Measurements from ENCODE around the gene USP11. TPM values are rescaled to one million over a fixed set of nuclear protein-coding genes. Genes with fewer than 3 reads are reported as not detected.
A peak's percentile ranks its signal among the peaks of the same experiment; 100 is the strongest.
"Not testable (repeated sequence)": the region's sequence is repeated elsewhere in the genome, so short reads cannot be mapped to it uniquely, and the experiment has no call there.

The USP11 gene
- total RNA-seq, 6 experiments from 2014 or later, result 55.2 to 68.7 (median 62.8) TPM

DNA sequence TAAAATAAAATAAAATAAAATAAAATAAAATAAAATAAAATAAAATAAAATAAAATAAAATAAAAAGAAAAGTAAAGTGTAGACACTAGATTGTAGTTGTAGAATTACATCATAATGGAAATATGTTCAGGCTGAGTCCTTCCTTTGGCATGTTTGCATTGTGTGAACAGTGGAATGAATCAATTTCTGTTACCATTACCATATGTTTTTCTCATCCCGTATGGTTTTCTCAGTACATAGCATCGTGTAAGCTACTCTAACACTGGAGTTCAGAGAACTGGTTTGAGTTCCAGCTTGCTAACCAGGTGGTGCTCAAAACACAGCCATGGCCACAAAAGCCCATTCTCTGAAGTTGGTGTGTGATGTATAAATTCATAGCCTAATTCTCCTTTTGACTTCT lies 45.9 kb downstream of the USP11 start:
- no peak overlapping the region for H3K4me3 Mint-ChIP-seq
- TF ChIP-seq, protein P1, sequence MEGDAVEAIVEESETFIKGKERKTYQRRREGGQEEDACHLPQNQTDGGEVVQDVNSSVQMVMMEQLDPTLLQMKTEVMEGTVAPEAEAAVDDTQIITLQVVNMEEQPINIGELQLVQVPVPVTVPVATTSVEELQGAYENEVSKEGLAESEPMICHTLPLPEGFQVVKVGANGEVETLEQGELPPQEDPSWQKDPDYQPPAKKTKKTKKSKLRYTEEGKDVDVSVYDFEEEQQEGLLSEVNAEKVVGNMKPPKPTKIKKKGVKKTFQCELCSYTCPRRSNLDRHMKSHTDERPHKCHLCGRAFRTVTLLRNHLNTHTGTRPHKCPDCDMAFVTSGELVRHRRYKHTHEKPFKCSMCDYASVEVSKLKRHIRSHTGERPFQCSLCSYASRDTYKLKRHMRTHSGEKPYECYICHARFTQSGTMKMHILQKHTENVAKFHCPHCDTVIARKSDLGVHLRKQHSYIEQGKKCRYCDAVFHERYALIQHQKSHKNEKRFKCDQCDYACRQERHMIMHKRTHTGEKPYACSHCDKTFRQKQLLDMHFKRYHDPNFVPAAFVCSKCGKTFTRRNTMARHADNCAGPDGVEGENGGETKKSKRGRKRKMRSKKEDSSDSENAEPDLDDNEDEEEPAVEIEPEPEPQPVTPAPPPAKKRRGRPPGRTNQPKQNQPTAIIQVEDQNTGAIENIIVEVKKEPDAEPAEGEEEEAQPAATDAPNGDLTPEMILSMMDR (IDR thresholded peaks at IDR 0.05), result no peak
- H3K9me3 Mint-ChIP-seq, result no peaks in the 10 kb centered on the region
- no peaks in the 10 kb centered on the region for H3K36me3 Mint-ChIP-seq (ENCODE audit: low read depth)
- H3K27me3 Mint-ChIP-seq (ENCODE audit: insufficient read depth), result no peaks in the 10 kb centered on the region
- peak; percentile 37 for DNase-seq
- H3K27ac Mint-ChIP-seq, result peak overlapping the region; percentile 49
- H3K4me1 Mint-ChIP-seq (ENCODE audit: low read depth), result peaks cover 13% of the 10 kb centered on the region

DNA sequence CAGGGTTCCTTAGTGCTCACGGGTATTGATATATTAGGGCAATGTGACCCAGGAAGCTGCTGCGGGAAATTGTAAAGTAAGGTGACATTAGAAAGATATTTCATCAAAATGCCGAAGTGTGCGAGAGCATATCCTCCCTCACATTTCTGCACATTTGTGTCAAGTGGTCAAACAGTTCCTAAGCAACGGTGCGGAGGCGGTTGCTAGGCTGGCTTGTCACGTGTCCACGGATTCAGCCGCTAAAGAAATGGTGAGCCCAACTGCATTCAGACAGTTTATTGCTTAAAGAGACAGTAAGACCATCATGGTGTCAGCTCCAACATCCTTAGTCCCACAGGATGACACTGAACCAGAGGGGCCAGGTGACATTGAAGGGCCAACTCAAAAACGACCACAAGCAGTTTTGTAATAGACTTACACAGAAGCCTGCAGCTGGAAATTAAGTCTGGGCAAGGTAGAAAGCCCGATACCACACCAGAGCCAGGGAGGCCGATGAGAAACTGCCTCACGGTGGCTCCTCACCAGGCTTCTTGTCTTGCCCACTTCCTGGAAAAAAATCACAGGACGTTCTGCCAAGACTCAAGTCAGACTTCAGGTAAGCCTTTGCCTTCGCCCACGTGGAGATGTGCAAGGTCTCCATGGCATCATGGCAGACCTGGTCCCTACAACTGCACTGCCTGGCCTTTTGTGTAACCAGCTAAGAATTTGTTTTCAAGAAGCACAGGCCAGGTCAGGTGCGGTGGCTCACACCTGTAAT lies 50.4 kb downstream of the USP11 start:
- Mint-ChIP-seq H3K27me3 (ENCODE audit: insufficient read depth) (no peaks in the 10 kb centered on the region), H3K27ac (no peak overlapping the region), H3K36me3 (ENCODE audit: low read depth) (no peaks in the 10 kb centered on the region), H3K4me3 (no peak overlapping the region), H3K4me1 (ENCODE audit: low read depth) (peaks cover 13% of the 10 kb centered on the region), H3K9me3 (no peaks in the 10 kb centered on the region)
- TF ChIP-seq, protein P1 (IDR thresholded peaks at IDR 0.05), result no peak
- peak; percentile 39 for DNase-seq

DNA sequence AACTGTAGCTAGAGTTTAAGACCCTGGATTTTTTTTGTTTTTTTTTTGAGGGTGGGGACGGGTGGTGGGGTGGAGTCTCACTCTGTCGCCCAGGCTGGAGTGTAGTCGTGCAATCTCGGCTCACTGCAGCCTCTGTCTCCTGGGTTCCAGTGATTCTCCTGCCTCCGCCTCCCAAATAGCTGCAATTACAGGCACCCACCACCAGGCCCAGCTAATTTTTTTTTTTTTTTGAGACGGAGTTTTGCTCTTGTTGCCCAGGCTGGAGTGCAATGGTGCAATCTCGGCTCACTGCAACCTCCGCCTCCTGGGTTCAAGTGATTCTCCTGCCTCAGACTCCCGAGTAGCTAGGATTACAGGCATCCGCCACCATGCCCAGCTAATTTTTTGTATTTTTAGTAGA lies 51.8 kb downstream of the USP11 start:
- not testable (repeated sequence) for DNase-seq; H3K27me3 Mint-ChIP-seq (ENCODE audit: insufficient read depth); H3K4me1 Mint-ChIP-seq (ENCODE audit: low read depth); H3K4me3 Mint-ChIP-seq; H3K36me3 Mint-ChIP-seq (ENCODE audit: low read depth); H3K9me3 Mint-ChIP-seq; H3K27ac Mint-ChIP-seq
- TF ChIP-seq, protein P1 (IDR thresholded peaks at IDR 0.05), result peak; percentile 44; the same call in 1 of the 2 replicates

DNA sequence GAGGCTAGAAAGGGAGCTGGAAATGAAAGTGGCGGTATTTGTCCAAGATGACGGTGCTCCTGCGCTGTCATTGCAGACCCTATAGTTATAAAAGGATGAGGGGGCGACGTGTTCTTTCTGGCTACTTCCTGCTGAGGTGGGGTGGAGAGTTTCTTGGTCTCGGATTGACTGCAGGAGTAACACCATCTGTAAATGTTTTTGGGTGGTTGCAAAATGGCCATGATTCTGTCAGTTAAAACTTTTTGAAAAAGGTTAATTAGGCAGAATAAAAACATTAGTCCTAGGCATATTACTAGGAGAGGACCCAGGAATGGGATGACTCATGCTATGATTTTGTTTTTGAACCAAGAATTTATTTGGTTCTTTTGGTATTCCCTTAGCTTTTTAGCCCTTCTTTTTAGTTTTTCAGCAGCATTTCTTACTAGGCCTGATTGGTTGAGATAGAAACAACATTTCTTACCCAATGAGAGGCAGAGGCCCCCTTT lies 53.1 kb downstream of the USP11 start:
- Mint-ChIP-seq H3K27ac (peak overlapping the region; percentile 36), H3K9me3 (no peaks in the 10 kb centered on the region), H3K36me3 (ENCODE audit: low read depth) (no peaks in the 10 kb centered on the region)

DNA sequence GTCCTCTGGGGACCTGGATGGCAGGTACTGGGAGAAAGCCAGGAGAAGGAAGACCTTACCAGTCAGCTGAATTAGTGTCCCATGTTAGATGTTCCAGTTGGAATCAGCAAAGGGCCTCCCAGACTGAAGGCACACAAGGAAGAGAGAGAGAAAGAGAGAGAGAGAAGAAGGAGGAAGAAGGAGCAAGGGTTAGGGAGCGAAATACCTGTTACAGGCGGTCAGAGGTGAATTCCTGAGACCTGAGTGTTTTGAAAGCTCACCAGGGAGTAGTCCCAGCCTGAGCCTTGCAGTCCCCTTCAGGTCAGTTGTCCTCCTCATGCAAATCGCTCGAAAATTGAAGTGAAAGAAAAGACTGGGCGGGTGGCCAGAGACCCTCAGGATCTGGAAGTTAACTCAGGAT lies 60.3 kb downstream of the USP11 start:
- no peak for DNase-seq
- Mint-ChIP-seq H3K4me3 (no peak overlapping the region), H3K27me3 (ENCODE audit: insufficient read depth) (peaks cover 9% of the 10 kb centered on the region), H3K36me3 (ENCODE audit: low read depth) (peaks cover 5% of the 10 kb centered on the region; the same call in 1 of the 2 replicates), H3K27ac (no peak overlapping the region), H3K4me1 (ENCODE audit: low read depth) (no peaks in the 10 kb centered on the region), H3K9me3 (peaks cover 5% of the 10 kb centered on the region; the same call in 1 of the 2 replicates)
- TF ChIP-seq, protein P1 (IDR thresholded peaks at IDR 0.05), result no peak

More for the DNA sequence above, 53.1 kb downstream of the USP11 start:
- H3K27me3 Mint-ChIP-seq (ENCODE audit: insufficient read depth), result no peaks in the 10 kb centered on the region
- TF ChIP-seq, protein P1 (IDR thresholded peaks at IDR 0.05), result no peak
- peaks cover 6% of the 10 kb centered on the region; the same call in 1 of the 2 replicates for H3K4me1 Mint-ChIP-seq (ENCODE audit: low read depth)
- H3K4me3 Mint-ChIP-seq, result peak overlapping the region; percentile 66
- no peak for DNase-seq

All from HFFc6 (cell line).